Astrocyte (in vitro differentiated cells and primary cell): ENCODE results near the gene COL4A6. TPM values are rescaled to one million over a fixed set of nuclear protein-coding genes. Genes with fewer than 3 reads are reported as not detected.
A peak's percentile ranks its signal among the peaks of the same experiment; 100 is the strongest.

Experiments
- DNase-seq: peaks from one replicate; pipeline ENCODE4 v3.0.0-alpha.2; 2010; ENCODE audit warnings: low read depth
- FAIRE-seq: peaks from 2 replicates; lab custom pipeline; 2011; peaks lifted over from hg19 to GRCh38; lab: Jason Lieb, UNC
- H2AFZ ChIP-seq: 2 replicates; pipeline ENCODE4 v1.6.0; 2012; ENCODE audit warnings: low read depth, low read length, inconsistent platforms
- H3K27ac ChIP-seq: 2 replicates; pipeline ENCODE4 v1.5.1; 2011; ENCODE audit warnings: low read depth, low read length, inconsistent platforms
- H3K27me3 ChIP-seq: 2 replicates; pipeline ENCODE4 v1.6.0; 2011; ENCODE audit warnings: low read length, inconsistent platforms; ENCODE audit not compliant: insufficient read depth
- H3K36me3 ChIP-seq: 2 replicates; pipeline ENCODE4 v1.5.1; 2011; ENCODE audit warnings: low read length, inconsistent platforms; ENCODE audit not compliant: insufficient read depth
- H3K4me1 ChIP-seq: 2 replicates; pipeline ENCODE4 v1.5.1; 2011; ENCODE audit warnings: low read length, inconsistent platforms; ENCODE audit not compliant: insufficient read depth
- H3K4me2 ChIP-seq: 2 replicates; pipeline ENCODE4 v1.6.0; 2012; ENCODE audit warnings: low read length, inconsistent platforms
- H3K4me3 ChIP-seq: 2 replicates; pipeline ENCODE4 v1.5.1; 2011; ENCODE audit warnings: low read depth, mild to moderate bottlenecking, low read length, inconsistent platforms; ENCODE audit not compliant: insufficient read depth
- H3K79me2 ChIP-seq: 2 replicates; pipeline ENCODE4 v1.6.0; 2012; ENCODE audit warnings: mild to moderate bottlenecking, low read length, inconsistent platforms; ENCODE audit not compliant: insufficient read depth
- H3K9ac ChIP-seq: 2 replicates; pipeline ENCODE4 v1.6.0; 2012; ENCODE audit warnings: mild to moderate bottlenecking, low read length, inconsistent platforms
- H3K9me3 ChIP-seq: 2 replicates; pipeline ENCODE4 v1.5.1; 2012; ENCODE audit warnings: low read depth, mild to moderate bottlenecking, low read length, inconsistent platforms; ENCODE audit not compliant: insufficient read depth
- H4K20me1 ChIP-seq: 2 replicates; pipeline ENCODE4 v1.6.0; 2012; ENCODE audit warnings: low read length, inconsistent platforms; ENCODE audit not compliant: insufficient read depth
- H3K27ac Mint-ChIP-seq: one replicate; pipeline ENCODE4 v1.8.0; 2021; ENCODE audit warnings: mild to moderate bottlenecking, mixed read lengths; ENCODE audit not compliant: unreplicated experiment
- H3K27me3 Mint-ChIP-seq: one replicate; pipeline ENCODE4 v1.8.0; 2021; ENCODE audit warnings: low read depth, mixed read lengths; ENCODE audit not compliant: unreplicated experiment
- H3K36me3 Mint-ChIP-seq: one replicate; pipeline ENCODE4 v1.8.0; 2021; ENCODE audit warnings: low read depth, mixed read lengths; ENCODE audit not compliant: unreplicated experiment
- H3K4me1 Mint-ChIP-seq: one replicate; pipeline ENCODE4 v1.8.0; 2021; ENCODE audit warnings: low read depth, mixed read lengths; ENCODE audit not compliant: unreplicated experiment
- H3K4me3 Mint-ChIP-seq: one replicate; pipeline ENCODE4 v1.8.0; 2021; ENCODE audit warnings: mild to moderate bottlenecking, moderate library complexity, mixed read lengths; ENCODE audit not compliant: unreplicated experiment
- H3K9me3 Mint-ChIP-seq: one replicate; pipeline ENCODE4 v1.8.0; 2021; ENCODE audit warnings: mild to moderate bottlenecking, mixed read lengths; ENCODE audit not compliant: unreplicated experiment
- EZH2 ChIP-seq: IDR thresholded peaks from 2 replicates; pipeline ENCODE4 v1.6.1; 2012; ENCODE audit warnings: mild to moderate bottlenecking, low read length, inconsistent platforms; ENCODE audit not compliant: insufficient read depth
- total RNA-seq: library from RNA; stranded (reverse); gene quantifications from 2 replicates; pipeline ENCODE4 v1.2.1, GENCODE V29; 2021
- TF ChIP-seq, protein P1 (sequence below): IDR thresholded peaks from 2 replicates; pipeline ENCODE4 v1.5.1; 2011; ENCODE audit warnings: low read depth, mild to moderate bottlenecking, inconsistent platforms, low read length, moderate library complexity; ENCODE audit not compliant: insufficient read depth

The COL4A6 gene
- total RNA-seq, 1 donor from 2014 or later, result 8.1 TPM

GRCh38 chrX:108160309-108160708 lies 277.9 kb downstream of the COL4A6 start:
- Histone ChIP-seq H3K4me2 (no peak overlapping the region), H3K27me3 (no peaks in the 10 kb centered on the region), H2AFZ (no peak overlapping the region), H3K79me2 (no peaks in the 10 kb centered on the region), H3K9me3 (no peaks in the 10 kb centered on the region), H3K36me3 (no peaks in the 10 kb centered on the region), H3K4me1 (no peaks in the 10 kb centered on the region), H4K20me1 (no peaks in the 10 kb centered on the region), H3K9ac (no peak overlapping the region), H3K4me3 (no peak overlapping the region), H3K27ac (no peak overlapping the region)
- no peak for DNase-seq
- peaks cover 2% of the 10 kb centered on the region for H3K27me3 Mint-ChIP-seq
- no peaks in the 10 kb centered on the region for H3K36me3 Mint-ChIP-seq
- H3K4me3 Mint-ChIP-seq, result no peak overlapping the region
- no peaks in the 10 kb centered on the region for H3K4me1 Mint-ChIP-seq
- no peaks in the 10 kb centered on the region for H3K9me3 Mint-ChIP-seq
- FAIRE-seq, result peak; percentile 73
- TF ChIP-seq, protein P1, sequence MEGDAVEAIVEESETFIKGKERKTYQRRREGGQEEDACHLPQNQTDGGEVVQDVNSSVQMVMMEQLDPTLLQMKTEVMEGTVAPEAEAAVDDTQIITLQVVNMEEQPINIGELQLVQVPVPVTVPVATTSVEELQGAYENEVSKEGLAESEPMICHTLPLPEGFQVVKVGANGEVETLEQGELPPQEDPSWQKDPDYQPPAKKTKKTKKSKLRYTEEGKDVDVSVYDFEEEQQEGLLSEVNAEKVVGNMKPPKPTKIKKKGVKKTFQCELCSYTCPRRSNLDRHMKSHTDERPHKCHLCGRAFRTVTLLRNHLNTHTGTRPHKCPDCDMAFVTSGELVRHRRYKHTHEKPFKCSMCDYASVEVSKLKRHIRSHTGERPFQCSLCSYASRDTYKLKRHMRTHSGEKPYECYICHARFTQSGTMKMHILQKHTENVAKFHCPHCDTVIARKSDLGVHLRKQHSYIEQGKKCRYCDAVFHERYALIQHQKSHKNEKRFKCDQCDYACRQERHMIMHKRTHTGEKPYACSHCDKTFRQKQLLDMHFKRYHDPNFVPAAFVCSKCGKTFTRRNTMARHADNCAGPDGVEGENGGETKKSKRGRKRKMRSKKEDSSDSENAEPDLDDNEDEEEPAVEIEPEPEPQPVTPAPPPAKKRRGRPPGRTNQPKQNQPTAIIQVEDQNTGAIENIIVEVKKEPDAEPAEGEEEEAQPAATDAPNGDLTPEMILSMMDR, result no peak
- no peak for TF ChIP-seq EZH2
- no peak overlapping the region for H3K27ac Mint-ChIP-seq

- Histone ChIP-seq H3K36me3 (no peaks in the 10 kb centered on the region), H4K20me1 (no peaks in the 10 kb centered on the region), H3K79me2 (no peaks in the 10 kb centered on the region), H3K27me3 (no peaks in the 10 kb centered on the region), H2AFZ (no peak overlapping the region), H3K4me3 (no peak overlapping the region), H3K9ac (no peak overlapping the region), H3K9me3 (no peaks in the 10 kb centered on the region), H3K4me1 (no peaks in the 10 kb centered on the region), H3K27ac (no peak overlapping the region), H3K4me2 (no peak overlapping the region)
- Mint-ChIP-seq H3K27me3 (peaks cover 2% of the 10 kb centered on the region), H3K36me3 (no peaks in the 10 kb centered on the region), H3K27ac (no peak overlapping the region), H3K9me3 (no peaks in the 10 kb centered on the region), H3K4me1 (no peaks in the 10 kb centered on the region), H3K4me3 (no peak overlapping the region)
- no peak for TF ChIP-seq EZH2
- TF ChIP-seq, protein P1, result no peak
- FAIRE-seq (no peak), DNase-seq (no peak)
Measured at GRCh38 chrX:108159028-108159670, 279.1 kb downstream of the COL4A6 start.

GRCh38 chrX:108157628-108158027 lies 280.6 kb downstream of the COL4A6 start:
- no peaks in the 10 kb centered on the region for H3K4me1 ChIP-seq
- no peaks in the 10 kb centered on the region for H3K79me2 ChIP-seq
- Mint-ChIP-seq H3K9me3 (no peaks in the 10 kb centered on the region), H3K4me1 (no peaks in the 10 kb centered on the region), H3K4me3 (no peak overlapping the region), H3K27me3 (peaks cover 2% of the 10 kb centered on the region), H3K36me3 (no peaks in the 10 kb centered on the region), H3K27ac (no peak overlapping the region)
- no peak overlapping the region for H2AFZ ChIP-seq
- no peaks in the 10 kb centered on the region for H4K20me1 ChIP-seq
- DNase-seq (no peak), FAIRE-seq (no peak)
- no peak overlapping the region for H3K4me2 ChIP-seq
- no peaks in the 10 kb centered on the region for H3K36me3 ChIP-seq
- no peak overlapping the region for H3K27ac ChIP-seq
- no peaks in the 10 kb centered on the region for H3K9me3 ChIP-seq
- TF ChIP-seq, protein P1, result no peak
- no peak for TF ChIP-seq EZH2
- H3K9ac ChIP-seq, result no peak overlapping the region
- H3K27me3 ChIP-seq, result no peaks in the 10 kb centered on the region
- no peak overlapping the region for H3K4me3 ChIP-seq
